ENCODE data around the gene DNAH17.
A peak's percentile ranks its signal among the peaks of the same experiment; 100 is the strongest.

GRCh38 chr17:78374631-78375274 lies 202.4 kb downstream of the DNAH17 start:
- TF ChIP-seq SIN3A (IDR thresholded peaks at IDR 0.05; ENCODE audit: borderline replicate concordance, low read depth, low read length) (no peak), TCF12 (IDR thresholded peaks at IDR 0.05) (peak; percentile 68), REST (IDR thresholded peaks at IDR 0.05; ENCODE audit: low read depth, low read length) (no peak), MAX (IDR thresholded peaks at IDR 0.05; ENCODE audit: low read depth) (peak; percentile 65; the same call in 1 of the 2 replicates), FOSL2 (IDR thresholded peaks at IDR 0.05; ENCODE audit: borderline replicate concordance, low read depth) (peak; percentile 77), NFIC (IDR thresholded peaks at IDR 0.05; ENCODE audit: borderline replicate concordance) (peak; percentile 30; the same call in 1 of the 2 replicates), RCOR1 (IDR thresholded peaks at IDR 0.05; ENCODE audit: low read length) (no peak), USF2 (IDR thresholded peaks at IDR 0.05; ENCODE audit: borderline replicate concordance, low read depth, low read length) (no peak), EZH2phosphoT487 (IDR thresholded peaks at IDR 0.05; ENCODE audit: borderline replicate concordance, low read depth) (no peak), POLR2AphosphoS5 (IDR thresholded peaks at IDR 0.05; ENCODE audit: low read depth, low read length) (no peak), RFX5 (IDR thresholded peaks at IDR 0.05; ENCODE audit: low read length) (no peak), TEAD4 (IDR thresholded peaks at IDR 0.05; ENCODE audit: borderline replicate concordance, insufficient read depth) (0 out of 2 replicates have a peak, but pooled peaks have one; percentile 33)
- TF ChIP-seq, protein P1, sequence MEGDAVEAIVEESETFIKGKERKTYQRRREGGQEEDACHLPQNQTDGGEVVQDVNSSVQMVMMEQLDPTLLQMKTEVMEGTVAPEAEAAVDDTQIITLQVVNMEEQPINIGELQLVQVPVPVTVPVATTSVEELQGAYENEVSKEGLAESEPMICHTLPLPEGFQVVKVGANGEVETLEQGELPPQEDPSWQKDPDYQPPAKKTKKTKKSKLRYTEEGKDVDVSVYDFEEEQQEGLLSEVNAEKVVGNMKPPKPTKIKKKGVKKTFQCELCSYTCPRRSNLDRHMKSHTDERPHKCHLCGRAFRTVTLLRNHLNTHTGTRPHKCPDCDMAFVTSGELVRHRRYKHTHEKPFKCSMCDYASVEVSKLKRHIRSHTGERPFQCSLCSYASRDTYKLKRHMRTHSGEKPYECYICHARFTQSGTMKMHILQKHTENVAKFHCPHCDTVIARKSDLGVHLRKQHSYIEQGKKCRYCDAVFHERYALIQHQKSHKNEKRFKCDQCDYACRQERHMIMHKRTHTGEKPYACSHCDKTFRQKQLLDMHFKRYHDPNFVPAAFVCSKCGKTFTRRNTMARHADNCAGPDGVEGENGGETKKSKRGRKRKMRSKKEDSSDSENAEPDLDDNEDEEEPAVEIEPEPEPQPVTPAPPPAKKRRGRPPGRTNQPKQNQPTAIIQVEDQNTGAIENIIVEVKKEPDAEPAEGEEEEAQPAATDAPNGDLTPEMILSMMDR (IDR thresholded peaks at IDR 0.05), result no peak
- TF ChIP-seq, protein P2, sequence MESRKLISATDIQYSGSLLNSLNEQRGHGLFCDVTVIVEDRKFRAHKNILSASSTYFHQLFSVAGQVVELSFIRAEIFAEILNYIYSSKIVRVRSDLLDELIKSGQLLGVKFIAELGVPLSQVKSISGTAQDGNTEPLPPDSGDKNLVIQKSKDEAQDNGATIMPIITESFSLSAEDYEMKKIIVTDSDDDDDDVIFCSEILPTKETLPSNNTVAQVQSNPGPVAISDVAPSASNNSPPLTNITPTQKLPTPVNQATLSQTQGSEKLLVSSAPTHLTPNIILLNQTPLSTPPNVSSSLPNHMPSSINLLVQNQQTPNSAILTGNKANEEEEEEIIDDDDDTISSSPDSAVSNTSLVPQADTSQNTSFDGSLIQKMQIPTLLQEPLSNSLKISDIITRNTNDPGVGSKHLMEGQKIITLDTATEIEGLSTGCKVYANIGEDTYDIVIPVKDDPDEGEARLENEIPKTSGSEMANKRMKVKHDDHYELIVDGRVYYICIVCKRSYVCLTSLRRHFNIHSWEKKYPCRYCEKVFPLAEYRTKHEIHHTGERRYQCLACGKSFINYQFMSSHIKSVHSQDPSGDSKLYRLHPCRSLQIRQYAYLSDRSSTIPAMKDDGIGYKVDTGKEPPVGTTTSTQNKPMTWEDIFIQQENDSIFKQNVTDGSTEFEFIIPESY (IDR thresholded peaks at IDR 0.05; ENCODE audit: borderline replicate concordance, low read depth), result no peak

Data from SK-N-SH (cell line).